ENCODE data around the gene SMARCD2.
"Not testable (repeated sequence)": the region's sequence is repeated elsewhere in the genome, so short reads cannot be mapped to it uniquely, and the experiment has no call there.

Gene SMARCD2

GRCh38 chr17:63873577-63873976 lies 31.1 kb upstream of the SMARCD2 start, which contains the start of gene CSH2:
Gene CSH2, minus strand, starts transcription at chr17:63873677. Its CDS starts 63 bp downstream, at chr17:63873614.
- DNase-seq (ENCODE audit: low read depth in 2 of 2); H3K4me3 ChIP-seq (replicated peaks in 1 of 2; ENCODE audit: low read depth in 2 of 2, low read length in 2 of 2): not testable (repeated sequence)

GRCh38 chr17:63871646-63872365 lies 29.3 kb upstream of the SMARCD2 start:
- not testable (repeated sequence) for DNase-seq (ENCODE audit: low read depth in 2 of 2)

GRCh38 chr17:63870292-63870665 lies 27.8 kb upstream of the SMARCD2 start:
- not testable (repeated sequence) for DNase-seq (ENCODE audit: low read depth in 2 of 2)

More at GRCh38 chr17:63871646-63872365, 29.3 kb upstream of the SMARCD2 start:
- not testable (repeated sequence) for H3K4me3 ChIP-seq (replicated peaks in 1 of 2; ENCODE audit: low read depth in 2 of 2, low read length in 2 of 2)

GRCh38 chr17:63869491-63870291 lies 27.2 kb upstream of the SMARCD2 start:
- DNase-seq (ENCODE audit: low read depth in 2 of 2): peak in 1 of 2 donors; percentile 12
- TF ChIP-seq CTCF (IDR thresholded peaks at IDR 0.05; ENCODE audit: low read depth, low read length): peak; percentile 3

More at GRCh38 chr17:63870292-63870665, 27.8 kb upstream of the SMARCD2 start:
- not testable (repeated sequence) for H3K4me3 ChIP-seq (replicated peaks in 1 of 2; ENCODE audit: low read depth in 2 of 2, low read length in 2 of 2)

GRCh38 chr17:63866625-63867024 lies 24.1 kb upstream of the SMARCD2 start:
- peak; percentile 27 for TF ChIP-seq CTCF (IDR thresholded peaks at IDR 0.05; ENCODE audit: low read depth, low read length)
- not testable (repeated sequence) for H3K4me3 ChIP-seq (replicated peaks in 1 of 2; ENCODE audit: low read depth in 2 of 2, low read length in 2 of 2); DNase-seq (ENCODE audit: low read depth in 2 of 2)

More at GRCh38 chr17:63869491-63870291, 27.2 kb upstream of the SMARCD2 start:
- not testable (repeated sequence) for H3K4me3 ChIP-seq (replicated peaks in 1 of 2; ENCODE audit: low read depth in 2 of 2, low read length in 2 of 2)

- no peak for DNase-seq (ENCODE audit: low read depth in 2 of 2)
- no peak overlapping the region for H3K4me3 ChIP-seq (replicated peaks in 1 of 2; ENCODE audit: low read depth in 2 of 2, low read length in 2 of 2)
- no peak for TF ChIP-seq CTCF (IDR thresholded peaks at IDR 0.05; ENCODE audit: low read depth, low read length)
These were observed 16.8 kb upstream of the SMARCD2 start for GRCh38 chr17:63859257-63859656.

GRCh38 chr17:63856425-63856824 lies 13.9 kb upstream of the SMARCD2 start:
- DNase-seq (ENCODE audit: low read depth in 2 of 2); H3K4me3 ChIP-seq (replicated peaks in 1 of 2; ENCODE audit: low read depth in 2 of 2, low read length in 2 of 2): not testable (repeated sequence)

GRCh38 chr17:63855185-63855584 lies 12.7 kb upstream of the SMARCD2 start:
- TF ChIP-seq CTCF (IDR thresholded peaks at IDR 0.05; ENCODE audit: low read depth, low read length): no peak
- H3K4me3 ChIP-seq (replicated peaks in 1 of 2; ENCODE audit: low read depth in 2 of 2, low read length in 2 of 2): no peak overlapping the region
- no peak for DNase-seq (ENCODE audit: low read depth in 2 of 2)
